ENCODE results near the gene CYP26C1. TPM values are rescaled to one million over a fixed set of nuclear protein-coding genes. Genes with fewer than 3 reads are reported as not detected.

The CYP26C1 gene
- total RNA-seq, 2 donors from 2014 or later: 0.09 to 1.1 TPM

- under 1% methylated on average over 39 of the region's 40 CpGs for WGBS
- Histone ChIP-seq H3K4me3 (peak overlapping the region in 1 of 2 donors; percentile 30), H3K36me3 (no peaks in the 10 kb centered on the region), H3K4me1 (replicated peaks) (peaks cover 6% of the 10 kb centered on the region), H3K27ac (no peak overlapping the region), H3K27me3 (replicated peaks; ENCODE audit: insufficient read depth) (peaks cover 20% of the 10 kb centered on the region), H3K9me3 (no peaks in the 10 kb centered on the region)
- TF ChIP-seq POLR2A (IDR thresholded peaks at IDR 0.05) (no peak), POLR2AphosphoS5 (IDR thresholded peaks at IDR 0.05) (no peak)
- TF ChIP-seq, protein P1, sequence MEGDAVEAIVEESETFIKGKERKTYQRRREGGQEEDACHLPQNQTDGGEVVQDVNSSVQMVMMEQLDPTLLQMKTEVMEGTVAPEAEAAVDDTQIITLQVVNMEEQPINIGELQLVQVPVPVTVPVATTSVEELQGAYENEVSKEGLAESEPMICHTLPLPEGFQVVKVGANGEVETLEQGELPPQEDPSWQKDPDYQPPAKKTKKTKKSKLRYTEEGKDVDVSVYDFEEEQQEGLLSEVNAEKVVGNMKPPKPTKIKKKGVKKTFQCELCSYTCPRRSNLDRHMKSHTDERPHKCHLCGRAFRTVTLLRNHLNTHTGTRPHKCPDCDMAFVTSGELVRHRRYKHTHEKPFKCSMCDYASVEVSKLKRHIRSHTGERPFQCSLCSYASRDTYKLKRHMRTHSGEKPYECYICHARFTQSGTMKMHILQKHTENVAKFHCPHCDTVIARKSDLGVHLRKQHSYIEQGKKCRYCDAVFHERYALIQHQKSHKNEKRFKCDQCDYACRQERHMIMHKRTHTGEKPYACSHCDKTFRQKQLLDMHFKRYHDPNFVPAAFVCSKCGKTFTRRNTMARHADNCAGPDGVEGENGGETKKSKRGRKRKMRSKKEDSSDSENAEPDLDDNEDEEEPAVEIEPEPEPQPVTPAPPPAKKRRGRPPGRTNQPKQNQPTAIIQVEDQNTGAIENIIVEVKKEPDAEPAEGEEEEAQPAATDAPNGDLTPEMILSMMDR (IDR thresholded peaks at IDR 0.05): no peak
- peak; percentile 1 for DNase-seq (ENCODE audit: low spot score)
- intact Hi-C loops (cut with DNase I): no loop called here
Observed at GRCh38 chr10:93074147-93074596, 13.6 kb downstream of the CYP26C1 start.

DNA sequence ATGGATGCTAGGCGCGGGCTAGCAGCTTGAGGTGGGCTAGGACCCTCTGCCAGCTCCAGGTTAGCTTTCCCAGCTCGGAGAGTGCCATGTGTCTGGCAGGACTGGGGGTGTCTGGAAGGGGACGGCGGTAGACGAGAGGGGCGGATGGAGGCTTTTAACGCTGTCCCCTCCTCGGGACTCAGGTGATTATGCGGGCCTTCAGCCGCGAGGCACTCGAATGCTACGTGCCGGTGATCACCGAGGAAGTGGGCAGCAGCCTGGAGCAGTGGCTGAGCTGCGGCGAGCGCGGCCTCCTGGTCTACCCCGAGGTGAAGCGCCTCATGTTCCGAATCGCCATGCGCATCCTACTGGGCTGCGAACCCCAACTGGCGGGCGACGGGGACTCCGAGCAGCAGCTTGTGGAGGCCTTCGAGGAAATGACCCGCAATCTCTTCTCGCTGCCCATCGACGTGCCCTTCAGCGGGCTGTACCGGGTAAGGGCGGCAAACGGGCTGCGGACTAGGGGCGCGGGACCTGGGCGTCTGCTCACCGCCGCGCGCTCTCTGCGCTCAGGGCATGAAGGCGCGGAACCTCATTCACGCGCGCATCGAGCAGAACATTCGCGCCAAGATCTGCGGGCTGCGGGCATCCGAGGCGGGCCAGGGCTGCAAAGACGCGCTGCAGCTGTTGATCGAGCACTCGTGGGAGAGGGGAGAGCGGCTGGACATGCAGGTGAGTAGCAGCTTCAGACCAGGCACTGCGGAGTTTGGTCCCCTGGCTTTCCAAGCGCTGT lies 14.2 kb downstream of the CYP26C1 start:
- no peak for TF ChIP-seq POLR2A (IDR thresholded peaks at IDR 0.05)
- TF ChIP-seq POLR2AphosphoS5 (IDR thresholded peaks at IDR 0.05): no peak
- TF ChIP-seq, protein P1 (IDR thresholded peaks at IDR 0.05): no peak
- no peaks in the 10 kb centered on the region for H3K9me3 ChIP-seq
- H3K4me3 ChIP-seq: no peak overlapping the region
- no peak overlapping the region for H3K27ac ChIP-seq
- intact Hi-C loops (cut with DNase I): no loop called here
- H3K27me3 ChIP-seq (replicated peaks; ENCODE audit: insufficient read depth): peaks cover 20% of the 10 kb centered on the region
- no peaks in the 10 kb centered on the region for H3K36me3 ChIP-seq
- DNase-seq (ENCODE audit: low spot score): peak; percentile 2
- 3% methylated on average over 50 of the region's 67 CpGs for WGBS
- peaks cover 6% of the 10 kb centered on the region for H3K4me1 ChIP-seq (replicated peaks)

GRCh38 chr10:93075369-93076221 lies 15.0 kb downstream of the CYP26C1 start:
- no peak overlapping the region for H3K4me3 ChIP-seq
- intact Hi-C loops (cut with DNase I): no loop called here
- no peak for DNase-seq (ENCODE audit: low spot score)
- H3K27me3 ChIP-seq (replicated peaks; ENCODE audit: insufficient read depth): peaks cover 20% of the 10 kb centered on the region
- no peak overlapping the region for H3K27ac ChIP-seq
- TF ChIP-seq POLR2AphosphoS5 (IDR thresholded peaks at IDR 0.05) (no peak), POLR2A (IDR thresholded peaks at IDR 0.05) (no peak)
- TF ChIP-seq, protein P1 (IDR thresholded peaks at IDR 0.05): no peak
- WGBS: 40% methylated on average over 22 of the region's 25 CpGs
- no peaks in the 10 kb centered on the region for H3K9me3 ChIP-seq
- H3K36me3 ChIP-seq: no peaks in the 10 kb centered on the region
- H3K4me1 ChIP-seq (replicated peaks): peaks cover 6% of the 10 kb centered on the region

DNA sequence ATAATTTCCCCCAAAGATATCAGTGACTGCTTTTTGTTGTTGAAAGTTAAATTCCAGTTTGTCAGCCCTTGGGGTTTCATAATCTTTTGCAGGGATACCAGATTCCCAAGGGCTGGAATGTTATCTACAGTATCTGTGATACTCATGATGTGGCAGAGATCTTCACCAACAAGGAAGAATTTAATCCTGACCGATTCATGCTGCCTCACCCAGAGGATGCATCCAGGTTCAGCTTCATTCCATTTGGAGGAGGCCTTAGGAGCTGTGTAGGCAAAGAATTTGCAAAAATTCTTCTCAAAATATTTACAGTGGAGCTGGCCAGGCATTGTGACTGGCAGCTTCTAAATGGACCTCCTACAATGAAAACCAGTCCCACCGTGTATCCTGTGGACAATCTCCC lies 16.3 kb downstream of the CYP26C1 start:
- Histone ChIP-seq H3K27ac (no peak overlapping the region), H3K4me3 (no peak overlapping the region), H3K4me1 (replicated peaks) (peaks cover 6% of the 10 kb centered on the region), H3K36me3 (no peaks in the 10 kb centered on the region), H3K9me3 (no peaks in the 10 kb centered on the region), H3K27me3 (replicated peaks; ENCODE audit: insufficient read depth) (peaks cover 20% of the 10 kb centered on the region)
- 83% methylated on average over 2 of the region's 2 CpGs for WGBS
- no peak for DNase-seq (ENCODE audit: low spot score)
- intact Hi-C loops (cut with DNase I): no loop called here
- TF ChIP-seq POLR2AphosphoS5 (IDR thresholded peaks at IDR 0.05) (no peak), POLR2A (IDR thresholded peaks at IDR 0.05) (no peak)
- TF ChIP-seq, protein P1 (IDR thresholded peaks at IDR 0.05): no peak
